ENCODE measurements around the gene PER2.

PER2 gene

GRCh38 chr2:238299803-238300202, 11.4 kb upstream of the PER2 start:
- TF ChIP-seq, protein P1, sequence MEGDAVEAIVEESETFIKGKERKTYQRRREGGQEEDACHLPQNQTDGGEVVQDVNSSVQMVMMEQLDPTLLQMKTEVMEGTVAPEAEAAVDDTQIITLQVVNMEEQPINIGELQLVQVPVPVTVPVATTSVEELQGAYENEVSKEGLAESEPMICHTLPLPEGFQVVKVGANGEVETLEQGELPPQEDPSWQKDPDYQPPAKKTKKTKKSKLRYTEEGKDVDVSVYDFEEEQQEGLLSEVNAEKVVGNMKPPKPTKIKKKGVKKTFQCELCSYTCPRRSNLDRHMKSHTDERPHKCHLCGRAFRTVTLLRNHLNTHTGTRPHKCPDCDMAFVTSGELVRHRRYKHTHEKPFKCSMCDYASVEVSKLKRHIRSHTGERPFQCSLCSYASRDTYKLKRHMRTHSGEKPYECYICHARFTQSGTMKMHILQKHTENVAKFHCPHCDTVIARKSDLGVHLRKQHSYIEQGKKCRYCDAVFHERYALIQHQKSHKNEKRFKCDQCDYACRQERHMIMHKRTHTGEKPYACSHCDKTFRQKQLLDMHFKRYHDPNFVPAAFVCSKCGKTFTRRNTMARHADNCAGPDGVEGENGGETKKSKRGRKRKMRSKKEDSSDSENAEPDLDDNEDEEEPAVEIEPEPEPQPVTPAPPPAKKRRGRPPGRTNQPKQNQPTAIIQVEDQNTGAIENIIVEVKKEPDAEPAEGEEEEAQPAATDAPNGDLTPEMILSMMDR (IDR thresholded peaks at IDR 0.05; ENCODE audit: low read depth, low read length): no peak
- no peak for DNase-seq (ENCODE audit: extremely low read depth, low read depth)

- no peak for DNase-seq (ENCODE audit: extremely low read depth, low read depth)
- TF ChIP-seq, protein P1 (IDR thresholded peaks at IDR 0.05; ENCODE audit: low read depth, low read length): no peak
Measured at GRCh38 chr2:238296638-238297457, 8.4 kb upstream of the PER2 start.

- no peak for DNase-seq (ENCODE audit: extremely low read depth, low read depth)
- TF ChIP-seq, protein P1 (IDR thresholded peaks at IDR 0.05; ENCODE audit: low read depth, low read length): no peak
Measured at GRCh38 chr2:238295144-238296112, 7.0 kb upstream of the PER2 start.

DNA sequence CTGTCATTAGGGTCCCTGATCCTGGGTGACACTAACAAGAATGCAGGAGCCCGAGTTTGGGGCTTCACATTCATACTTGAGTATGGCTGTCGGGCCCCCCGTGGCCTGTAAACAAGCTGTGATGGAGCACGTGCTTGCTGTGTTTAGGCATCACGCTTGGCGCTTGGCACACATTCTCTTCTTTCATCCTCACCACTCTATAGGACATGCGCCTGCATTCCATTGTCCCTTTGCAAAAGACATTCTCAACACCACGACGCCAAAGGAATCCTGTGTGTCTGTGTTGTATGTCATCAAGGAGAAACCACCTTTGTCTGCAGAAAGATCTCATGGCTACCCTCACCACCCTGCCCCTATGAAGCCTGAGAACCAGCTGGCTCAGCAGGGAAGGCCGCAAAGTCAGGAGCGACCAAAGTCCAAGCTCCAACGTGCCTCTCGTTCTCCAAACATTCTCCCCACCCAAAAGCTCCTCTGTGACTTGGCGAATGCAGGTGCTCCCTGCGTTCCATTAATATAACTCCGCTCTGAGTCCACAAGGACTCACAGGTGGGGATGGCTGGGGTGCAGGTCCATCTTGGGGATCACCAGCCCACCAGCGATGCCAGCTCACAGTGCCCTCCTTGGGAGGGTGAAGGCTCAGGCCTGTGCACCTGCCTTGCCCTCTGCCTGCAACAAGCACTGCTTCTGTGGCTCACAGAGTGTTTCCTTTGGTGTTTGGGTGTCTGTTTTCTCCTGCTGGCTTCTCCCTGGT, 6.2 kb upstream of the PER2 start:
- no peak for DNase-seq (ENCODE audit: extremely low read depth, low read depth)
- TF ChIP-seq, protein P1 (IDR thresholded peaks at IDR 0.05; ENCODE audit: low read depth, low read length): no peak

DNA sequence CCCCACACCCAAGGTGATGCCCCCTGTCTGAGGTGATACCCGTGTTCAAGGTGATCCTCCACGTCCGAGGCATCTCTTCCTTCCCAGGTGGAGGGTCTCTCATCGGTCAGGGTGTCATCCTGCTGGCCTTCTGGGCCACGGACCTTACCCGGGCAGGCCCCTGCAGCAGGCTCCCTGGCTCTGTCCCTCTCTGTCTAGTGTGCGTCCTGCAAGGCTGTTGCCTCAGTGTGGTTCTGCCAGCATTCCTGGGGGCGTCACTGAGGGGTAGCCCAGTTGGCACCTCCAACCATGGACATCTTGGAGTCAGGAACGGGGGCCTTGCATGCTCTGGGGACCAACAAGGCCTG, 5.6 kb upstream of the PER2 start:
- TF ChIP-seq, protein P1 (IDR thresholded peaks at IDR 0.05; ENCODE audit: low read depth, low read length): no peak
- DNase-seq (ENCODE audit: extremely low read depth, low read depth): no peak

DNA sequence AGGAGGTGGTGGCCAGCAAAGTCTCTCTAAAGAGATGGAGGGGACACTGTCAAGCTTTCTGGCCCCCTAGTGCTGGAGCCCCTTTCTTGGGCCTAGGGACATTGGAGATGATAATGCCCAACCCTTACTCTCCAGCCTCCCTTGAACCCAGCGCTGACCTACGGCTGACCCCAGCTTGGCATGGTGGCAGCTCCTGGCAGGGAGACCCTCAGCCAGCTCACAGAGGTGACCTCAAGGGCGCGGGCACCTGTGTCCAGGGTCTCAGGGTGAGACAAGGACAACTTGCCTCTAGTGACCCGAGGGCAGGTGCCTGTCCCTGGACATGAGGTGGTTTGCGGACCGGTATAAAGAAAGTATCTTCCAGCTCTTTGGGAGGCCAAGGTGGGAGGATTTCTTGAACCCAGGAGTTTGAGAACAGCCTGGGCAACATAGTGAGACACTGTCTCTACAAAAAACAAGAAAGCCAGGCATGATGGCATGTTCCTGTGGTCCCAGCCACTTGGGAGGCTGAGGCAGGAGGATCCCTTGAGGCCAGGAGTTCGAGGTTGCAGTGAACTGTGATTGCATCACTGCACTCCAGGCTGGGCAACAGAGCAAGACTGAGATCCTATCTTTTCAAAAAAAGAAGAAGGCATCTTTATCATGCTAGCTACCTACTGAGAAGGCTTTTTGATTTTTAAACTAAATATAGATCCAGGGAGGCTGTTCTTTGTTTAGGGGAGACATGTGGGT, 3.3 kb upstream of the PER2 start:
- TF ChIP-seq, protein P1 (IDR thresholded peaks at IDR 0.05; ENCODE audit: low read depth, low read length): no peak
- no peak for DNase-seq (ENCODE audit: extremely low read depth, low read depth)

Data from AG09319 (cell line).